ENCODE measurements around the gene ATP6V1G2.
A peak's percentile ranks its signal among the peaks of the same experiment; 100 is the strongest.

The ATP6V1G2 gene

GRCh38 chr6:31581434-31582229 is 35.2 kb upstream of the ATP6V1G2 start:
- H3K9ac ChIP-seq (ENCODE audit: low read length in 2 of 2): peak overlapping the region; percentile 88 to 91
- peak overlapping the region; percentile 92 to 94 for H3K4me3 ChIP-seq (ENCODE audit: low read length in 2 of 2)
- H3K27me3 ChIP-seq (ENCODE audit: control insufficient read depth in 1 of 2, insufficient read depth in 2 of 2, low read length in 2 of 2): peaks cover under 1% of the 10 kb centered on the region in 2 donors
- H3K36me3 ChIP-seq (ENCODE audit: control insufficient read depth in 2 of 2, insufficient read depth in 2 of 2, low read length in 2 of 2): no peaks in the 10 kb centered on the region
- peak overlapping the region; percentile 79 for H3K27ac ChIP-seq (ENCODE audit: low read length)
- H3K9me3 ChIP-seq (ENCODE audit: control insufficient read depth in 2 of 2, low read length in 2 of 2): no peaks in the 10 kb centered on the region
- peaks cover 19% of the 10 kb centered on the region for H3K4me1 ChIP-seq (ENCODE audit: control insufficient read depth, insufficient read depth, low read length)

- Histone ChIP-seq H3K27ac (ENCODE audit: low read length) (peak overlapping the region; percentile 79), H3K4me1 (ENCODE audit: control insufficient read depth, insufficient read depth, low read length) (peaks cover 19% of the 10 kb centered on the region), H3K36me3 (ENCODE audit: control insufficient read depth in 2 of 2, insufficient read depth in 2 of 2, low read length in 2 of 2) (no peaks in the 10 kb centered on the region), H3K27me3 (ENCODE audit: control insufficient read depth in 1 of 2, insufficient read depth in 2 of 2, low read length in 2 of 2) (no peaks in the 10 kb centered on the region), H3K9me3 (ENCODE audit: control insufficient read depth in 2 of 2, low read length in 2 of 2) (no peaks in the 10 kb centered on the region), H3K9ac (ENCODE audit: low read length in 2 of 2) (peak overlapping the region; percentile 88 to 91), H3K4me3 (ENCODE audit: low read length in 2 of 2) (peak overlapping the region; percentile 92 to 94)
Measured at GRCh38 chr6:31580807-31581433, 34.5 kb upstream of the ATP6V1G2 start.

GRCh38 chr6:31580438-31580740 is 34.0 kb upstream of the ATP6V1G2 start:
- H3K9me3 ChIP-seq (ENCODE audit: control insufficient read depth in 2 of 2, low read length in 2 of 2): no peaks in the 10 kb centered on the region
- H3K4me3 ChIP-seq (ENCODE audit: low read length in 2 of 2): peak overlapping the region; percentile 92 to 94
- H3K27ac ChIP-seq (ENCODE audit: low read length): peak overlapping the region; percentile 79
- no peaks in the 10 kb centered on the region for H3K27me3 ChIP-seq (ENCODE audit: control insufficient read depth in 1 of 2, insufficient read depth in 2 of 2, low read length in 2 of 2)
- peak overlapping the region; percentile 88 to 91 for H3K9ac ChIP-seq (ENCODE audit: low read length in 2 of 2)
- H3K4me1 ChIP-seq (ENCODE audit: control insufficient read depth, insufficient read depth, low read length): peaks cover 19% of the 10 kb centered on the region
- H3K36me3 ChIP-seq (ENCODE audit: control insufficient read depth in 2 of 2, insufficient read depth in 2 of 2, low read length in 2 of 2): no peaks in the 10 kb centered on the region

GRCh38 chr6:31579546-31580437 is 33.4 kb upstream of the ATP6V1G2 start:
- Histone ChIP-seq H3K4me3 (ENCODE audit: low read length in 2 of 2) (peak overlapping the region; percentile 92 to 94), H3K9me3 (ENCODE audit: control insufficient read depth in 2 of 2, low read length in 2 of 2) (no peaks in the 10 kb centered on the region), H3K36me3 (ENCODE audit: control insufficient read depth in 2 of 2, insufficient read depth in 2 of 2, low read length in 2 of 2) (no peaks in the 10 kb centered on the region), H3K27ac (ENCODE audit: low read length) (peak overlapping the region; percentile 79), H3K9ac (ENCODE audit: low read length in 2 of 2) (peak overlapping the region in 1 of 2 donors; percentile 91), H3K4me1 (ENCODE audit: control insufficient read depth, insufficient read depth, low read length) (peaks cover 19% of the 10 kb centered on the region), H3K27me3 (ENCODE audit: control insufficient read depth in 1 of 2, insufficient read depth in 2 of 2, low read length in 2 of 2) (no peaks in the 10 kb centered on the region)

- Histone ChIP-seq H3K27ac (ENCODE audit: low read length) (no peak overlapping the region), H3K9ac (ENCODE audit: low read length in 2 of 2) (no peak overlapping the region), H3K36me3 (ENCODE audit: control insufficient read depth in 2 of 2, insufficient read depth in 2 of 2, low read length in 2 of 2) (no peaks in the 10 kb centered on the region), H3K9me3 (ENCODE audit: control insufficient read depth in 2 of 2, low read length in 2 of 2) (no peaks in the 10 kb centered on the region), H3K4me1 (ENCODE audit: control insufficient read depth, insufficient read depth, low read length) (peaks cover 19% of the 10 kb centered on the region), H3K4me3 (ENCODE audit: low read length in 2 of 2) (no peak overlapping the region), H3K27me3 (ENCODE audit: control insufficient read depth in 1 of 2, insufficient read depth in 2 of 2, low read length in 2 of 2) (no peaks in the 10 kb centered on the region)
Measured at GRCh38 chr6:31579119-31579505, 32.7 kb upstream of the ATP6V1G2 start.

- Histone ChIP-seq H3K27me3 (ENCODE audit: control insufficient read depth in 1 of 2, insufficient read depth in 2 of 2, low read length in 2 of 2) (no peaks in the 10 kb centered on the region), H3K27ac (ENCODE audit: low read length) (no peak overlapping the region), H3K9ac (ENCODE audit: low read length in 2 of 2) (no peak overlapping the region), H3K9me3 (ENCODE audit: control insufficient read depth in 2 of 2, low read length in 2 of 2) (no peaks in the 10 kb centered on the region), H3K4me3 (ENCODE audit: low read length in 2 of 2) (no peak overlapping the region), H3K36me3 (ENCODE audit: control insufficient read depth in 2 of 2, insufficient read depth in 2 of 2, low read length in 2 of 2) (no peaks in the 10 kb centered on the region), H3K4me1 (ENCODE audit: control insufficient read depth, insufficient read depth, low read length) (peaks cover 19% of the 10 kb centered on the region)
Measured at GRCh38 chr6:31578184-31579118, 32.0 kb upstream of the ATP6V1G2 start.

- H3K36me3 ChIP-seq (ENCODE audit: control insufficient read depth in 2 of 2, insufficient read depth in 2 of 2, low read length in 2 of 2): no peaks in the 10 kb centered on the region
- no peaks in the 10 kb centered on the region for H3K27me3 ChIP-seq (ENCODE audit: control insufficient read depth in 1 of 2, insufficient read depth in 2 of 2, low read length in 2 of 2)
- no peak overlapping the region for H3K9ac ChIP-seq (ENCODE audit: low read length in 2 of 2)
- H3K27ac ChIP-seq (ENCODE audit: low read length): no peak overlapping the region
- H3K4me1 ChIP-seq (ENCODE audit: control insufficient read depth, insufficient read depth, low read length): peaks cover 19% of the 10 kb centered on the region
- no peak overlapping the region for H3K4me3 ChIP-seq (ENCODE audit: low read length in 2 of 2)
- no peaks in the 10 kb centered on the region for H3K9me3 ChIP-seq (ENCODE audit: control insufficient read depth in 2 of 2, low read length in 2 of 2)
Measured at GRCh38 chr6:31577579-31577966, 31.2 kb upstream of the ATP6V1G2 start.

- no peaks in the 10 kb centered on the region for H3K36me3 ChIP-seq (ENCODE audit: control insufficient read depth in 2 of 2, insufficient read depth in 2 of 2, low read length in 2 of 2)
- no peak overlapping the region for H3K27ac ChIP-seq (ENCODE audit: low read length)
- no peaks in the 10 kb centered on the region for H3K9me3 ChIP-seq (ENCODE audit: control insufficient read depth in 2 of 2, low read length in 2 of 2)
- H3K4me1 ChIP-seq (ENCODE audit: control insufficient read depth, insufficient read depth, low read length): peaks cover 17% of the 10 kb centered on the region
- H3K4me3 ChIP-seq (ENCODE audit: low read length in 2 of 2): peak overlapping the region in 1 of 2 donors; percentile 15
- H3K9ac ChIP-seq (ENCODE audit: low read length in 2 of 2): no peak overlapping the region
- no peaks in the 10 kb centered on the region for H3K27me3 ChIP-seq (ENCODE audit: control insufficient read depth in 1 of 2, insufficient read depth in 2 of 2, low read length in 2 of 2)
Measured at GRCh38 chr6:31576897-31577578, 30.6 kb upstream of the ATP6V1G2 start.

GRCh38 chr6:31575952-31576685 is 29.7 kb upstream of the ATP6V1G2 start:
- H3K4me3 ChIP-seq (ENCODE audit: low read length in 2 of 2): peak overlapping the region; percentile 56 to 64
- H3K27me3 ChIP-seq (ENCODE audit: control insufficient read depth in 1 of 2, insufficient read depth in 2 of 2, low read length in 2 of 2): no peaks in the 10 kb centered on the region
- H3K36me3 ChIP-seq (ENCODE audit: control insufficient read depth in 2 of 2, insufficient read depth in 2 of 2, low read length in 2 of 2): no peaks in the 10 kb centered on the region
- peak overlapping the region; percentile 42 to 60 for H3K9ac ChIP-seq (ENCODE audit: low read length in 2 of 2)
- peak overlapping the region; percentile 49 for H3K27ac ChIP-seq (ENCODE audit: low read length)
- H3K4me1 ChIP-seq (ENCODE audit: control insufficient read depth, insufficient read depth, low read length): peaks cover 10% of the 10 kb centered on the region
- no peaks in the 10 kb centered on the region for H3K9me3 ChIP-seq (ENCODE audit: control insufficient read depth in 2 of 2, low read length in 2 of 2)

Data from stomach smooth muscle (tissue), 2 donors.